Calu3 (cell line): ENCODE measurements around the gene GUCY2D. TPM values are rescaled to one million over a fixed set of nuclear protein-coding genes. Genes with fewer than 3 reads are reported as not detected.

Experiments
- BruUV-seq: library from RNA; stranded (reverse); fragments of 400-500 nt; replicated peaks from 2 replicates; lab custom pipeline; 2021; lab: Mats Ljungman, UMichigan
- CTCF ChIA-PET: fragments of 300-600 bp; sonication (Branson Sonifier 250); formaldehyde crosslinking; loops from one replicate; lab custom pipeline; 2022; ENCODE audit warnings: antibody characterized with exemption; lab: Charles Lee
- DNase-seq: peaks from one replicate; pipeline ENCODE4 v3.0.0; 2022
- H3K27ac Mint-ChIP-seq: one replicate; pipeline ENCODE4 v1.8.0; 2022; ENCODE audit warnings: mixed read lengths; ENCODE audit not compliant: unreplicated experiment
- H3K27me3 Mint-ChIP-seq: one replicate; pipeline ENCODE4 v1.8.0; 2022; ENCODE audit warnings: mixed read lengths; ENCODE audit not compliant: unreplicated experiment
- H3K36me3 Mint-ChIP-seq: one replicate; pipeline ENCODE4 v1.8.0; 2022; ENCODE audit warnings: mild to moderate bottlenecking, moderate library complexity, mixed read lengths; ENCODE audit not compliant: insufficient read depth, unreplicated experiment
- H3K4me1 Mint-ChIP-seq: one replicate; pipeline ENCODE4 v1.8.0; 2022; ENCODE audit warnings: mild to moderate bottlenecking, low read depth, mixed read lengths; ENCODE audit not compliant: unreplicated experiment
- H3K4me3 Mint-ChIP-seq: one replicate; pipeline ENCODE4 v1.8.0; 2022; ENCODE audit warnings: mild to moderate bottlenecking, low read depth, moderate library complexity, mixed read lengths; ENCODE audit not compliant: unreplicated experiment
- H3K9me3 Mint-ChIP-seq: one replicate; pipeline ENCODE4 v1.8.0; 2022; ENCODE audit warnings: low read depth, mixed read lengths; ENCODE audit not compliant: unreplicated experiment
- intact Hi-C: fragments of 100-400 bp; cut with micrococcal nuclease; formaldehyde crosslinking; loops from one replicate; pipeline ENCODE4 v1.10.0; 2022; ENCODE audit not compliant: unreplicated experiment
- total RNA-seq: library from RNA; stranded (reverse); gene quantifications from 2 replicates; pipeline ENCODE4 v1.2.3, GENCODE V29; 2022
- TF ChIP-seq, protein P1 (sequence below): fragments of 200-600 bp; IDR thresholded peaks from one replicate; pipeline ENCODE4 v1.8.0; 2022; ENCODE audit warnings: antibody characterized with exemption; ENCODE audit not compliant: unreplicated experiment

Gene GUCY2D
- total RNA-seq, 1 experiment from 2014 or later, result not detected

DNA sequence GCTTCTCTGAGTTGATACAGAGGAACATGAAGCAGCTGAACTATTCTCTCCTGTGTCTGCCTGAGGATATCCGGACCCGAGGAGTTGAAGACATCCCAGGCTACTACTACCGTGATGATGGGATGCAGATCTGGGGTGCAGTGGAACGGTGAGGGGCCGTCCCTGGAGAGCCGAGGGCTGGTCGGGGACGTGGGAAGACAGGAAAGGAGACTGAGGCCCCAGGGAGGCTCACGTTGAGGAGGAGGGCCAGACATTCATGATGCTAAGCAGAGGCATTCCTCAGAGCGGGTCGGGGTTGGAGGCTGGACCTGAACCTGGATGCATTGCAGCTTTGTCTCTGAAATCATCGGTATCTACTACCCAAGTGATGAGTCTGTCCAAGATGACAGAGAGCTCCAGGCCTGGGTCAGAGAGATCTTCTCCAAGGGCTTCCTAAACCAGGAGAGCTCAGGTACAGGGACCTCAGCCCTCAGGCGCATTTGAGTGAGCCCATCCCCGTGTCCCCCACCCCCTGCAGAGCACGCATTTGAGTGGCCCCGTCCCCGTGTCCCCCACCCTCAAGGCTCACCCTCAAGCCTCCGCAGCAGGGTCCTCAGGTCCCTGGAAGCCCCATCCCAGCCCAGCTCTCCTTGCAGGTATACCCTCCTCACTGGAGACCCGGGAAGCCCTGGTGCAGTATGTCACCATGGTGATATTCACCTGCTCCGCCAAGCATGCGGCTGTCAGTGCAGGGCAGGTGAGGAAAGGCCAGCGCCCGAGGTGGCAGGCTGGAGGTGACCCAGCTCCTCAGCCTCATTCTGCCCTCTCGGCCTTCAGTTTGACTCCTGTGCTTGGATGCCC is 44.7 kb downstream of the GUCY2D start:
- H3K27me3 Mint-ChIP-seq, result peaks cover 48% of the 10 kb centered on the region
- no peak for DNase-seq
- intact Hi-C loops, result loop anchor here (10.0 kb wide), 1 partner anchor 132 kb away; the partner anchor contains the start of gene RNF227
- H3K36me3 Mint-ChIP-seq, result no peaks in the 10 kb centered on the region
- H3K4me1 Mint-ChIP-seq, result no peaks in the 10 kb centered on the region
- no TSS peak for BruUV-seq
- H3K9me3 Mint-ChIP-seq, result no peaks in the 10 kb centered on the region
- TF ChIP-seq, protein P1, sequence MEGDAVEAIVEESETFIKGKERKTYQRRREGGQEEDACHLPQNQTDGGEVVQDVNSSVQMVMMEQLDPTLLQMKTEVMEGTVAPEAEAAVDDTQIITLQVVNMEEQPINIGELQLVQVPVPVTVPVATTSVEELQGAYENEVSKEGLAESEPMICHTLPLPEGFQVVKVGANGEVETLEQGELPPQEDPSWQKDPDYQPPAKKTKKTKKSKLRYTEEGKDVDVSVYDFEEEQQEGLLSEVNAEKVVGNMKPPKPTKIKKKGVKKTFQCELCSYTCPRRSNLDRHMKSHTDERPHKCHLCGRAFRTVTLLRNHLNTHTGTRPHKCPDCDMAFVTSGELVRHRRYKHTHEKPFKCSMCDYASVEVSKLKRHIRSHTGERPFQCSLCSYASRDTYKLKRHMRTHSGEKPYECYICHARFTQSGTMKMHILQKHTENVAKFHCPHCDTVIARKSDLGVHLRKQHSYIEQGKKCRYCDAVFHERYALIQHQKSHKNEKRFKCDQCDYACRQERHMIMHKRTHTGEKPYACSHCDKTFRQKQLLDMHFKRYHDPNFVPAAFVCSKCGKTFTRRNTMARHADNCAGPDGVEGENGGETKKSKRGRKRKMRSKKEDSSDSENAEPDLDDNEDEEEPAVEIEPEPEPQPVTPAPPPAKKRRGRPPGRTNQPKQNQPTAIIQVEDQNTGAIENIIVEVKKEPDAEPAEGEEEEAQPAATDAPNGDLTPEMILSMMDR, result no peak
- no peak overlapping the region for H3K4me3 Mint-ChIP-seq
- H3K27ac Mint-ChIP-seq, result no peak overlapping the region
- CTCF ChIA-PET, result interaction anchor here (0.5 kb wide), 1 partner anchor 403 kb away, joined by 4 read pairs; no protein-coding TSS in a partner anchor

DNA sequence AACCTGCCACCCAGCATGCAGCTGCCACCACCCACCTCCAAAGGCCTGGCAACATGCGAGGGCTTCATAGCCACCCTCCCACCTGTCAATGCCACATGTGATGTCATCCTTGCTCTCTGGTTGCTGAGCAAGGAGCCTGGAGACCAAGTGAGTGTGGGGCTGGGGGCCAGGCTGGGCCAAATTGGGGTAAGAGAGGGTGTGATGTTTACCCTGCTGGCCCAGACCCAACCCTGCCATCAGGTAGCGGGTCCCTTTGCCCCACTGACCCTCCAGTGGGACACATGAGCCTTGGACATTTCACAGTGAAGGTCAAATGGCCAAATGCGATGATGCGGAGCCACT is 45.3 kb downstream of the GUCY2D start:
- TF ChIP-seq, protein P1, result no peak
- H3K9me3 Mint-ChIP-seq, result no peaks in the 10 kb centered on the region
- CTCF ChIA-PET, result no interaction called here
- no peaks in the 10 kb centered on the region for H3K4me1 Mint-ChIP-seq
- no peak overlapping the region for H3K27ac Mint-ChIP-seq
- H3K36me3 Mint-ChIP-seq, result no peaks in the 10 kb centered on the region
- intact Hi-C loops, result loop anchor here (10.0 kb wide), 1 partner anchor 133 kb away; the partner anchor contains the start of gene RNF227
- no peak overlapping the region for H3K4me3 Mint-ChIP-seq
- H3K27me3 Mint-ChIP-seq, result peaks cover 47% of the 10 kb centered on the region
- no peak for DNase-seq
- no TSS peak for BruUV-seq

DNA sequence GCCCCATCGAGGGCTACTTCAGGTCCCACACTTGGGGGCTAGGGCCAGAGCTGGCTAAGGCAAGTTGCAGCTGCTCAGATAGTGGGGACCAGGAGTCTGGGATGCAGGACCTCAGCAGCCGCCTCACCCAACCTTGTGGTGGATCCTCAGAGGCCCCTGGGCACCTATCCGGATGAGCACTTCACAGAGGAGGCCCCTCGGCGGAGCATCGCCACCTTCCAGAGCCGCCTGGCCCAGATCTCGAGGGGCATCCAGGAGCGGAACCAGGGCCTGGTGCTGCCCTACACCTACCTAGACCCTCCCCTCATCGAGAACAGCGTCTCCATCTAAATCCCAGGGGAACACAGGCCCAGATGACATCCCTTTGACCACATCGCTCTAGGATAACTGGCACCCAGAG is 45.8 kb downstream of the GUCY2D start:
- DNase-seq, result no peak
- BruUV-seq, result no TSS peak
- Mint-ChIP-seq H3K4me3 (no peak overlapping the region), H3K9me3 (no peaks in the 10 kb centered on the region), H3K4me1 (no peaks in the 10 kb centered on the region), H3K27me3 (peaks cover 42% of the 10 kb centered on the region), H3K36me3 (no peaks in the 10 kb centered on the region), H3K27ac (no peak overlapping the region)
- intact Hi-C loops, result loop anchor here (10.0 kb wide), 1 partner anchor 133 kb away; the partner anchor contains the start of gene RNF227
- TF ChIP-seq, protein P1, result no peak
- CTCF ChIA-PET, result no interaction called here

DNA sequence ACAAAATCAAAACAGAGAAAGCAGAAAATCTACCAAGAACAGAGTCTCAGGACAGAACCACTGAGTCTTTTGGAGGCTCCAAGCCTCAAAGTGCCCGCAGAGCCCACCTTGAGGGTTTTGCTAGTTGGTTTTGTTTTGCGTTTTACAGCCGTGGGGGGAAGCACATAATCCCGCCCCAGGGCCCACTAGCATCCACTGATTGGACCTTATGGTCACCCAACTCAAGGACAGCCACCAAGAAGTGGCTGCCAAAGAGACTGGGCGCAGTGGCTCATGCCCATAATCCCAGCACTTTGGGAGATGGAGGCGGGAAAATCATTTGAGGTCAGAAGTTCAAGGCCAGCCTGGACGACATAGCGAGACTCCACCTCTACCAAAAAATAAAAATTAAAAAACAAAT is 46.3 kb downstream of the GUCY2D start:
- H3K9me3 Mint-ChIP-seq, result no peaks in the 10 kb centered on the region
- DNase-seq, result no peak
- CTCF ChIA-PET, result no interaction called here
- no peak overlapping the region for H3K27ac Mint-ChIP-seq
- H3K27me3 Mint-ChIP-seq, result peaks cover 37% of the 10 kb centered on the region
- TF ChIP-seq, protein P1, result no peak
- H3K4me3 Mint-ChIP-seq, result no peak overlapping the region
- no peaks in the 10 kb centered on the region for H3K36me3 Mint-ChIP-seq
- no TSS peak for BruUV-seq
- intact Hi-C loops, result loop anchor here (10.0 kb wide), 1 partner anchor 134 kb away; the partner anchor contains the start of gene RNF227
- no peaks in the 10 kb centered on the region for H3K4me1 Mint-ChIP-seq
